Effector memory CD8-positive, alpha-beta T cell (primary cell): ENCODE data around the gene NOTCH3.

Experiments
- ATAC-seq: fragments of 150-1000 bp; cut with Tn5 transposase; replicated peaks from 2 replicates; pipeline ENCODE4 v1.10.0; 2021; ENCODE audit warnings: mild to moderate bottlenecking, moderate library complexity
- DNase-seq, 3 experiments: peaks; one replicate each; pipeline ENCODE4 v3.0.0; 2021
- H3K27ac Mint-ChIP-seq, 2 donors: one replicate each; pipeline ENCODE4 v1.8.0; 2022; ENCODE audit warnings: mild to moderate bottlenecking in 2 of 2, mixed read lengths in 2 of 2, moderate library complexity in 2 of 2
- H3K27me3 Mint-ChIP-seq, 2 donors: one replicate each; pipeline ENCODE4 v1.8.0; 2022; ENCODE audit warnings: mixed read lengths in 2 of 2
- H3K36me3 Mint-ChIP-seq: one replicate; pipeline ENCODE4 v1.8.0; 2022; ENCODE audit warnings: mild to moderate bottlenecking, moderate library complexity, mixed read lengths; ENCODE audit not compliant: insufficient read depth
- H3K4me1 Mint-ChIP-seq, 2 donors: one replicate each; pipeline ENCODE4 v1.8.0; 2022; ENCODE audit warnings: low read depth in 2 of 2, mixed read lengths in 2 of 2
- H3K4me3 Mint-ChIP-seq, 2 donors: one replicate each; pipeline ENCODE4 v1.8.0; 2022; ENCODE audit warnings: mild to moderate bottlenecking in 2 of 2, mixed read lengths in 2 of 2, moderate library complexity in 2 of 2
- H3K9me3 Mint-ChIP-seq, 2 donors: one replicate each; pipeline ENCODE4 v1.8.0; 2022; ENCODE audit warnings: mixed read lengths in 2 of 2

NOTCH3 gene

GRCh38 chr19:15115762-15116615, 84.8 kb downstream of the NOTCH3 start:
- DNase-seq (no peak), ATAC-seq (no peak)
- Mint-ChIP-seq H3K36me3 (peaks cover 33% of the 10 kb centered on the region), H3K4me1 (peaks cover 0 to 3% of the 10 kb centered on the region in 2 donors), H3K4me3 (no peak overlapping the region), H3K27ac (no peak overlapping the region), H3K27me3 (no peaks in the 10 kb centered on the region), H3K9me3 (no peaks in the 10 kb centered on the region)

GRCh38 chr19:15115080-15115479, 85.7 kb downstream of the NOTCH3 start:
- ATAC-seq (no peak), DNase-seq (no peak)
- Mint-ChIP-seq H3K9me3 (no peaks in the 10 kb centered on the region), H3K4me1 (peaks cover 0 to 3% of the 10 kb centered on the region in 2 donors), H3K27me3 (no peaks in the 10 kb centered on the region), H3K27ac (no peak overlapping the region), H3K36me3 (peaks cover 25% of the 10 kb centered on the region), H3K4me3 (no peak overlapping the region)

- Mint-ChIP-seq H3K4me3 (no peak overlapping the region), H3K27me3 (peaks cover 0 to 2% of the 10 kb centered on the region in 2 donors), H3K4me1 (peaks cover 0 to 3% of the 10 kb centered on the region in 2 donors), H3K9me3 (no peaks in the 10 kb centered on the region), H3K27ac (no peak overlapping the region), H3K36me3 (peaks cover 16% of the 10 kb centered on the region)
- ATAC-seq (no peak), DNase-seq (no peak)
Observed at GRCh38 chr19:15114153-15114540, 86.6 kb downstream of the NOTCH3 start.

GRCh38 chr19:15113245-15114152, 87.3 kb downstream of the NOTCH3 start:
- Mint-ChIP-seq H3K4me1 (peaks cover 0 to 3% of the 10 kb centered on the region in 2 donors), H3K36me3 (peaks cover 12% of the 10 kb centered on the region), H3K9me3 (no peaks in the 10 kb centered on the region), H3K4me3 (no peak overlapping the region), H3K27ac (no peak overlapping the region), H3K27me3 (peaks cover 3 to 9% of the 10 kb centered on the region in 2 donors)
- ATAC-seq = no peak
- DNase-seq = no peak

- Mint-ChIP-seq H3K36me3 (peaks cover 7% of the 10 kb centered on the region), H3K4me3 (no peak overlapping the region), H3K27ac (peak overlapping the region in 1 of 2 donors; percentile 72), H3K4me1 (peaks cover 0 to 6% of the 10 kb centered on the region in 2 donors), H3K27me3 (peaks cover 11 to 19% of the 10 kb centered on the region in 2 donors), H3K9me3 (no peaks in the 10 kb centered on the region)
- DNase-seq (no peak), ATAC-seq (no peak)
Observed at GRCh38 chr19:15112385-15112784, 88.4 kb downstream of the NOTCH3 start.

- Mint-ChIP-seq H3K4me3 (no peak overlapping the region), H3K36me3 (peaks cover 6% of the 10 kb centered on the region), H3K27me3 (peaks cover 13 to 24% of the 10 kb centered on the region in 2 donors), H3K4me1 (peaks cover 1 to 6% of the 10 kb centered on the region in 2 donors), H3K27ac (no peak overlapping the region), H3K9me3 (no peaks in the 10 kb centered on the region)
- ATAC-seq = no peak
- no peak for DNase-seq
Observed at GRCh38 chr19:15111758-15112157, 89.0 kb downstream of the NOTCH3 start.

- H3K4me3 Mint-ChIP-seq = no peak overlapping the region
- peaks cover 25 to 38% of the 10 kb centered on the region in 2 donors for H3K27me3 Mint-ChIP-seq
- ATAC-seq = no peak
- peaks cover under 1% of the 10 kb centered on the region for H3K36me3 Mint-ChIP-seq
- peaks cover 4 to 6% of the 10 kb centered on the region in 2 donors for H3K4me1 Mint-ChIP-seq
- no peak for DNase-seq
- H3K27ac Mint-ChIP-seq = no peak overlapping the region
- no peaks in the 10 kb centered on the region for H3K9me3 Mint-ChIP-seq
Observed at GRCh38 chr19:15110418-15110815, 90.4 kb downstream of the NOTCH3 start.

GRCh38 chr19:15109768-15110417, 90.9 kb downstream of the NOTCH3 start:
- Mint-ChIP-seq H3K27ac (no peak overlapping the region), H3K36me3 (no peaks in the 10 kb centered on the region), H3K4me1 (peaks cover 4 to 6% of the 10 kb centered on the region in 2 donors), H3K9me3 (peaks cover 0 to 1% of the 10 kb centered on the region in 2 donors), H3K27me3 (peaks cover 25 to 42% of the 10 kb centered on the region in 2 donors), H3K4me3 (no peak overlapping the region)
- no peak for ATAC-seq
- DNase-seq = no peak
